Stimulated activated CD8-positive, alpha-beta memory T cell treated with anti-CD3 and anti-CD28 coated beads, Interleukin-4, amount 100 ng/mL, for 1 hour (primary cell): ENCODE measurements around the gene CENPH.
"Not testable (repeated sequence)": the region's sequence is repeated elsewhere in the genome, so short reads cannot be mapped to it uniquely, and the experiment has no call there.

ENCODE experiments used
- DNase-seq, 2 donors: peaks; one replicate each; pipeline ENCODE4 v3.0.0-alpha.2; 2020; ENCODE audit warnings: low read depth in 2 of 2, low spot score in 1 of 2

Gene CENPH

GRCh38 chr5:69189162-69190086 is at the start of gene CENPH:
Gene CENPH, plus strand, starts transcription at chr5:69189583. Its CDS starts 52 bp downstream, at chr5:69189635.
- peak; percentile 75 to 81 for DNase-seq

- not testable (repeated sequence) for DNase-seq
Observed at GRCh38 chr5:69140239-69140638, 49.1 kb upstream of the CENPH start.

- DNase-seq = no peak
Observed at GRCh38 chr5:69140827-69141226, 48.6 kb upstream of the CENPH start.

- DNase-seq = not testable (repeated sequence)
Observed at GRCh38 chr5:69148576-69148975, 40.8 kb upstream of the CENPH start.

- no peak for DNase-seq
Observed at GRCh38 chr5:69148981-69149675, 40.3 kb upstream of the CENPH start.

GRCh38 chr5:69149676-69150010 is 39.7 kb upstream of the CENPH start:
- DNase-seq = no peak

- no peak for DNase-seq
Observed at GRCh38 chr5:69152731-69153130, 36.7 kb upstream of the CENPH start.

GRCh38 chr5:69156456-69156855 is 32.9 kb upstream of the CENPH start:
- DNase-seq = no peak

GRCh38 chr5:69158039-69158438 is 31.3 kb upstream of the CENPH start:
- no peak for DNase-seq

GRCh38 chr5:69160651-69161050 is 28.7 kb upstream of the CENPH start:
- DNase-seq = no peak

- DNase-seq = peak; percentile 87 to 97
Observed at GRCh38 chr5:69166686-69167492, 22.5 kb upstream of the CENPH start, which contains the start of gene CCNB1. Gene CCNB1, plus strand, starts transcription at chr5:69167150. Its CDS starts 113 bp downstream, at chr5:69167263.

GRCh38 chr5:69167493-69167855 is 21.9 kb upstream of the CENPH start:
- DNase-seq = no peak

GRCh38 chr5:69167929-69168328 is 21.5 kb upstream of the CENPH start:
- DNase-seq = no peak

GRCh38 chr5:69170495-69170894 is 18.9 kb upstream of the CENPH start:
- DNase-seq = no peak

GRCh38 chr5:69170969-69171368 is 18.4 kb upstream of the CENPH start:
- no peak for DNase-seq

- not testable (repeated sequence) for DNase-seq
Observed at GRCh38 chr5:69181659-69182293, 7.6 kb upstream of the CENPH start.

- DNase-seq = no peak
Observed at GRCh38 chr5:69184621-69185020, 4.8 kb upstream of the CENPH start.

- DNase-seq = no peak
Observed at GRCh38 chr5:69187342-69187741, 2.0 kb upstream of the CENPH start.

GRCh38 chr5:69188811-69189161 is 597 bp upstream of the CENPH start:
- DNase-seq = no peak

GRCh38 chr5:69202497-69202896 is 13.1 kb downstream of the CENPH start:
- DNase-seq = no peak

- no peak for DNase-seq
Observed at GRCh38 chr5:69206528-69207190, 17.3 kb downstream of the CENPH start.
